Vagina (tissue), 2 donors: ENCODE results near the gene USP53.

ENCODE experiments used
- CTCF ChIP-seq, 3 experiments: fragments of 450-650 bp in 2 of 3; fragments of 200-600 bp in 1 of 3; sonication (generic) in 1 of 3; IDR thresholded peaks; one replicate each; pipeline ENCODE4 v1.5.1; 2017 to 2019; ENCODE audit warnings: antibody characterized with exemption in 3 of 3, mild to moderate bottlenecking in 2 of 3, moderate library complexity in 2 of 3
- POLR2A ChIP-seq, 2 donors: fragments of 450-650 bp; IDR thresholded peaks; one replicate each; pipeline ENCODE4 v1.6.1; 2017; ENCODE audit warnings: antibody characterized with exemption in 2 of 2, mild to moderate bottlenecking in 2 of 2, moderate library complexity in 2 of 2
- POLR2AphosphoS5 ChIP-seq, 2 donors: sonication (generic); formaldehyde crosslinking; IDR thresholded peaks; one replicate each; pipeline ENCODE4 v1.9.0; 2017; ENCODE audit warnings: antibody characterized with exemption in 2 of 2, mild to moderate bottlenecking in 2 of 2, low read depth in 1 of 2; ENCODE audit not compliant: insufficient read depth in 1 of 2

GRCh38 chr4:119229908-119230687, 17.6 kb downstream of the USP53 start:
- TF ChIP-seq CTCF (IDR thresholded peaks at IDR 0.05), result no peak
- TF ChIP-seq POLR2AphosphoS5 (IDR thresholded peaks at IDR 0.05; ENCODE audit: insufficient read depth in 1 of 2, low read depth in 1 of 2), result no peak
- TF ChIP-seq POLR2A (IDR thresholded peaks at IDR 0.05), result no peak
